A673 (cell line): Measurements from ENCODE around the gene SPON2.

Source experiments
- EZH2 ChIP-seq: fragments of 200-600 bp; sonication (generic); IDR thresholded peaks from 2 replicates; pipeline ENCODE4 v1.6.1; 2017; ENCODE audit warnings: borderline replicate concordance, low read depth, mild to moderate bottlenecking, mixed read lengths, antibody characterized with exemption, low read length; ENCODE audit not compliant: poor library complexity, severe bottlenecking
- TF ChIP-seq, protein P1 (sequence below): fragments of 300-800, 200-600 bp; sonication (generic); conservative IDR thresholded peaks from 2 replicates; pipeline ENCODE4 v1.5.1; 2017; ENCODE audit warnings: low read depth, mild to moderate bottlenecking, antibody characterized with exemption, low read length, moderate library complexity, mixed read lengths

DNA sequence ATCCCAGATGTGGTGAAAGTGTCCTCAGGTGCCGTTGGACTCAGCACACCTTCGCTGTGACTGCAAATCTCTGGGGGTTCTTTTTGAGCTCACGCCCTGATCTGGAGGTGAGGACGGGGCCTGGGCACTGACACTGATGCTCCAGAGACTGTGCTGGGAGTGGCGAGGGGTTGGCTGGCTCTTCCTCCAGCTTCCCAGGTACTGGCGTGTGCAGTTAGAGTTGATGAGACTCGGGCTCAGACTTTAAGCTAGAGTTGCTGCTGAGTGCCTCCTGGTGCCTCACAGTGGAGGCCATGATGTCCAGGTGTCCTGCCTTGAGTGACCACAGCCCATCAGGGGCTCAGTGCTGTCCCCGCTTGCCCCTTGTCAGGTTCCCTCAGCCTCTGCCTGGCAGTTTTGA lies 16.3 kb downstream of the SPON2 start:
- TF ChIP-seq, protein P1, sequence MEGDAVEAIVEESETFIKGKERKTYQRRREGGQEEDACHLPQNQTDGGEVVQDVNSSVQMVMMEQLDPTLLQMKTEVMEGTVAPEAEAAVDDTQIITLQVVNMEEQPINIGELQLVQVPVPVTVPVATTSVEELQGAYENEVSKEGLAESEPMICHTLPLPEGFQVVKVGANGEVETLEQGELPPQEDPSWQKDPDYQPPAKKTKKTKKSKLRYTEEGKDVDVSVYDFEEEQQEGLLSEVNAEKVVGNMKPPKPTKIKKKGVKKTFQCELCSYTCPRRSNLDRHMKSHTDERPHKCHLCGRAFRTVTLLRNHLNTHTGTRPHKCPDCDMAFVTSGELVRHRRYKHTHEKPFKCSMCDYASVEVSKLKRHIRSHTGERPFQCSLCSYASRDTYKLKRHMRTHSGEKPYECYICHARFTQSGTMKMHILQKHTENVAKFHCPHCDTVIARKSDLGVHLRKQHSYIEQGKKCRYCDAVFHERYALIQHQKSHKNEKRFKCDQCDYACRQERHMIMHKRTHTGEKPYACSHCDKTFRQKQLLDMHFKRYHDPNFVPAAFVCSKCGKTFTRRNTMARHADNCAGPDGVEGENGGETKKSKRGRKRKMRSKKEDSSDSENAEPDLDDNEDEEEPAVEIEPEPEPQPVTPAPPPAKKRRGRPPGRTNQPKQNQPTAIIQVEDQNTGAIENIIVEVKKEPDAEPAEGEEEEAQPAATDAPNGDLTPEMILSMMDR, result no peak
- no peak for TF ChIP-seq EZH2
